ENCODE results near the gene ABCB1. TPM values are rescaled to one million over a fixed set of nuclear protein-coding genes. Genes with fewer than 3 reads are reported as not detected.

Gene ABCB1
- total and polyA plus RNA-seq, 2 donors (not counting 3 experiments of a cell fraction or from before 2014, with no cell fraction given): 7.1 to 7.5 TPM

GRCh38 chr7:87480386-87480785 is 120.3 kb downstream of the ABCB1 start:
- ChIA-PET CTCF (no interaction called here), POLR2A (no interaction called here)
- Histone ChIP-seq H2AFZ (ENCODE audit: low read depth, low read length) (no peak overlapping the region), H3K36me3 (ENCODE audit: control insufficient read depth in 2 of 2, extremely low read depth in 1 of 2, insufficient read depth in 2 of 2, low read length in 2 of 2) (no peaks in the 10 kb centered on the region), H3K79me2 (ENCODE audit: control insufficient read depth, insufficient read depth, low read length) (no peaks in the 10 kb centered on the region), H3K27me3 (ENCODE audit: control insufficient read depth in 2 of 2, insufficient read depth in 2 of 2, low read length in 2 of 2) (peaks cover 12 to 35% of the 10 kb centered on the region in 2 experiments), H3K9ac (replicated peaks; ENCODE audit: extremely low read depth, insufficient read depth, low read length) (no peak overlapping the region), H3K4me3 (replicated peaks in 1 of 3; ENCODE audit: insufficient read depth in 1 of 3, low read depth in 1 of 3, low read length in 3 of 3) (no peak overlapping the region), H3K4me2 (ENCODE audit: insufficient read depth, low read length) (no peak overlapping the region), H3K9me1 (replicated peaks; ENCODE audit: control insufficient read depth, extremely low read depth, insufficient read depth, low read length) (no peaks in the 10 kb centered on the region), H3K4me1 (ENCODE audit: control insufficient read depth, extremely low read depth, insufficient read depth, low read length) (peaks cover 1% of the 10 kb centered on the region), H4K20me1 (replicated peaks; ENCODE audit: control insufficient read depth, extremely low read depth, insufficient read depth, low read length) (no peaks in the 10 kb centered on the region), H3K9me3 (replicated peaks; ENCODE audit: control insufficient read depth, insufficient read depth, low read length) (no peaks in the 10 kb centered on the region), H3K27ac (ENCODE audit: insufficient read depth, low read depth, low read length) (no peak overlapping the region)
- intact Hi-C loops (cut with micrococcal nuclease) (no loop called here), dilution Hi-C loops (cut with MboI; ENCODE audit: extremely low pct_ligation_motif_present, low sequenced_read_pairs) (no loop called here)
- no peak for FAIRE-seq
- BruUV-seq (replicated peaks): no TSS peak
- TF ChIP-seq EZH2 (IDR thresholded peaks at IDR 0.05; ENCODE audit: borderline replicate concordance, low read depth, low read length, severe bottlenecking) (no peak), JUN (IDR thresholded peaks at IDR 0.05; ENCODE audit: borderline replicate concordance, insufficient read depth, insufficient read length, low read depth) (no peak), MAX (IDR thresholded peaks at IDR 0.05; ENCODE audit: insufficient read depth, insufficient read length) (no peak), POLR2AphosphoS5 (IDR thresholded peaks at IDR 0.05; ENCODE audit: insufficient read depth, low read depth, low read length) (no peak), CTCF (IDR thresholded peaks at IDR 0.05; ENCODE audit: extremely low read depth in 1 of 2, insufficient read depth in 1 of 2, low read depth in 1 of 2, low read length in 2 of 2) (no peak), POLR2A (IDR thresholded peaks at IDR 0.05; ENCODE audit: low read depth, low read length) (no peak), MYC (IDR thresholded peaks at IDR 0.05; ENCODE audit: low read depth, low read length) (no peak), FOS (IDR thresholded peaks at IDR 0.05; ENCODE audit: borderline replicate concordance, insufficient read depth, low read length) (no peak), GATA2 (IDR thresholded peaks at IDR 0.05; ENCODE audit: insufficient read depth, insufficient read length, low read depth, low read length) (no peak)
- DNase-seq (ENCODE audit: low read depth, low spot score): no peak
